Suprapubic skin (tissue), 4 donors: Measurements from ENCODE around the gene OR2C1.

ENCODE experiments used
- CTCF ChIP-seq, 2 donors: fragments of 200-600 bp in 1 of 2; fragments of 450-650 bp in 1 of 2; sonication (generic) in 1 of 2; IDR thresholded peaks; one replicate each; pipeline ENCODE4 v1.5.1; 2016 to 2019; ENCODE audit warnings: antibody characterized with exemption in 2 of 2, mild to moderate bottlenecking in 1 of 2, moderate library complexity in 1 of 2
- EP300 ChIP-seq: sonication (generic); formaldehyde crosslinking; IDR thresholded peaks from one replicate; pipeline ENCODE4 v1.6.1; 2017; ENCODE audit warnings: antibody characterized with exemption
- POLR2A ChIP-seq, 2 donors: fragments of 450-650 bp; IDR thresholded peaks; one replicate each; pipeline ENCODE4 v1.6.1; 2017; ENCODE audit warnings: antibody characterized with exemption in 2 of 2, mild to moderate bottlenecking in 2 of 2, moderate library complexity in 2 of 2
- POLR2AphosphoS5 ChIP-seq, 3 donors: sonication (generic); formaldehyde crosslinking; IDR thresholded peaks; one replicate each; pipeline ENCODE4 v1.6.1; 2017; ENCODE audit warnings: antibody characterized with exemption in 3 of 3

GRCh38 chr16:3400779-3401688 is 45.3 kb downstream of the OR2C1 start, which contains the start of the genes ZNF174 and ZSCAN32:
- TF ChIP-seq CTCF (IDR thresholded peaks at IDR 0.05) (no peak), POLR2A (IDR thresholded peaks at IDR 0.05) (peak in 1 of 2 donors; percentile 25), POLR2AphosphoS5 (IDR thresholded peaks at IDR 0.05) (peak in 1 of 3 donors; percentile 78), EP300 (no peak)
